HG03521 (cell line): ENCODE measurements around the gene SLC10A6.

Source experiments
- ATAC-seq: cut with Tn5 transposase; IDR thresholded peaks from one replicate; pipeline ENCODE4 v1.9.1; 2021; ENCODE audit warnings: mild to moderate bottlenecking, moderate library complexity; ENCODE audit not compliant: unreplicated experiment

Gene SLC10A6

GRCh38 chr4:86853209-86853608 is 4.0 kb upstream of the SLC10A6 start:
- ATAC-seq: no peak

DNA sequence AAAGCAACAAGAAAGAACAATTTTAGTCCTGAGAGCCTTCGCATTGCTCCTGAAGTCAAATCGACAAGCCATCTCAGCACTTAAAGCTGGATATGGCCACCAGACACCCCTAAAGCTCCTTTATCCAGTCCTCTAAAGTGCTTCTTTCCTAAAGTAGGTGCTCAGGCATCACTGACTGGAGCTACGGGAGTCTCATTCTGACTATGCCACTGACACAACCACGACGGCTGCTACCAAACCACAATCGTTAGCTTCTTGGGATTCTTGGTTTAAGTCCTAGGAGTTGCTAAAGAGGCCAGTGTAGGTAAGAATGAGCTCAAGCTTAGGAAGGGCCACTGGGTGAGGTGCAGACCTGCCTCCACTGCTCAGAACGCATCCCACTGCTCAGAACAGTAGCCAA is 1.0 kb downstream of the SLC10A6 start:
- no peak for ATAC-seq

DNA sequence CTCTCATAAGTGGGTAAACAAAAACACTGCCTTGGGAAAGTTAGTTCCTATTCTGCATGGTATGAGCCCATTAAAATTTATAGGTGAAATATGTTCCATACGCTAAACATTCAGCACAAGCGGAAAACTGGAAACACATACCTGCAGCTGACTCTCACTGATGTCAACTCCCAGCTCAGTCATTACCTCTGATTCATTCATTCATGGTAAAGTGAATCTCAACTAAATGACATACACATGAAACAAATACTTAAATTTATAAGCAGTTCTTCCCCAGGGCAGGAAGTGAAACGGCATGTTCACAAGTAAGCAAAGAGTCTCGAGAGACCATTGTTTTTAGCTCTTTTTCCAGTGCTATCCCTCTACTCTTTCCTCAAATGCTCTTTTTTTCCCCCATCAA is 1.6 kb downstream of the SLC10A6 start:
- no peak for ATAC-seq

- no peak for ATAC-seq
These were observed 2.3 kb downstream of the SLC10A6 start for GRCh38 chr4:86846921-86847320.

GRCh38 chr4:86845593-86845992 is 3.6 kb downstream of the SLC10A6 start:
- no peak for ATAC-seq

DNA sequence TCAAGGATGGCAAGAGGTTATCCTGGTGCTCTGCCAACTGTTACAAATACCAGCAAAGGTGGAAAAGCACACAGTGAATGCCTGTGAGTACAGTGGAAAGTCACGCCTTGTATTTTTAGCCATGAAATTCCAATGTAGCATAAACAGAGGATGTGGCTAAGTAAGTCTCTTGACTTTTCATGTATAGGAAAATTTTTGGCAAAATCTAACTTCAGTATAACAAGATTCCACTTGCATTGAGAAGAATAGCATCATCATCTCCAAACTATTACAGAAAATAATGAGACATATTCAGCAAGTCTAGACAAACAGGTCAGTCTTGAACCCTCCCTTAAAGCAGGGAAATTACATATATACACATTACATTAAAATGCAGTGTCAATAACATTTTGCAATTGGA is 7.9 kb downstream of the SLC10A6 start:
- no peak for ATAC-seq

- ATAC-seq: no peak
These were observed 8.3 kb downstream of the SLC10A6 start for GRCh38 chr4:86840858-86841257.

- ATAC-seq: no peak
These were observed 11.3 kb downstream of the SLC10A6 start for GRCh38 chr4:86837691-86838503.

DNA sequence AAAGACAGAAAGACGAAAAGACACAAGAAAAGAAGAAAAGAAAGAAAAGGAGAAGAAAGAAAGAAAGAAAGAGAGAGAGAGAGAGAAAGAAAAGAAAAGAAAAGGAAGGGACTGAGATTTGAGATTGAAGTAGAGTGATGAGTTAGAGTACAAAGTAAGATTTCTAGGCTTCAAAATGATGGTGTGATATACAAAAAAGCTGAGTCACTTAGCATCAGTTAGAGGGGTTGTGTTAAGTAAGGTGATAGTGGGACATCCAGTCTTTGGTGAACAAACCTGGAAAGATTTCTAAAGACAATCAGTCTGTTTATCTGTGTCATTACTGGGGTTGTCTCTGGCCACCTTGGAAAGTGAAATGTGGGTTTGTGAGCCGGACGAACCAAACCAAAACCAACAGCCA is 13.5 kb downstream of the SLC10A6 start:
- no peak for ATAC-seq

DNA sequence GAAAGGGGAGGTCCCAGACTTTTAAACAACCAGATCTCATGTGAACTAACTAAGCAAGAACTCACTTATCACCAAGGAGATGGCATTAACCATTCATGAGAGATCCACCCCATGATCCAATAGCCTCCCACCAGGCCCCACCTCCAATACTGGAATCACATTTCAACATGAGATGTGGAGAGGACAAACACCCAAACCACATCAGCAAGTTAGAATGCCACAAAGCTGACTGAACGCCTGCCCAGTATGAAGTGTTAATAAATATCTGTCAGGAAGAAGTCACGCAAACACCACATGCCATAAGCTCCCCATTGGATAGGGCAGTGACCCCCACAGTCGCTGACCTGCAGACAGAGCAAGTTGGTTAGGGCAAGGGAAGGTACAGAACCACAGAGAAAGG is 14.3 kb downstream of the SLC10A6 start:
- ATAC-seq: no peak

DNA sequence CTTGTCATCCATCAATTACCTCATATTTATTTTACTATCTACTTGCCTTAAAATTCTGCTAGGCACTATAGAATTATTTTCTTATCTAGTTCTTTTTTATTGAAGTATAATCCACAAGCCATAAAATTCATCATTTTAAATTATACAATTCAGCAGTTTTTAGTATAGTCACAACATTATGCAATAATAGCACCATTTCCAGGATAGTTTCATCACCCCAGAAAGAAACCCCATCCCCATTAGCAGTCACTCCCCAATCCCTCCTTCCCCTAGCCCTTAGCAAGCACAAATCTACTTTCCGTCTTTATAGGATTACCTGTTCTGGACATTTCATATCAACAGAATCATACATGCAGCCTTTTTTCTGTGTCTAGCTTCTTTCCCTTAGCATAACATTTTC is 15.6 kb downstream of the SLC10A6 start:
- no peak for ATAC-seq

- no peak for ATAC-seq
These were observed 17.7 kb downstream of the SLC10A6 start for GRCh38 chr4:86831262-86832130.

DNA sequence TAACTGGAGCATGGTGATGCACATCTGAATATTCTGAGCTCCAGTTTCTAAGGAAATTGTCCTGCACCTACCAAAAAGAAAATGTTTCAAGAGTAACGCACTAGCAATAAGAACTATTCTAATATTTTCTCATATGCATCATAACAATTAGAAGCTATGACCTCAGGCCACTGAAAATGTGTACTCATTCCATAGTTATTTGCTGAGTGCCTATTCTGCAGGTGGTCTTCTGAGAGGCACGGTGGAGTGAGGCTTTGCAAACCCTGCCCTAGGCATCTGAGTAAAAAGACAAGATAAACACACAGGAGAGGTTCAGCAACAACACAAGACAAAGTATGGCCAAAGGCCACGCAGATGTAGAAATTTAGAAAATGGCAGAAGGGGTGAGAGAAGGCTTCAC is 23.7 kb downstream of the SLC10A6 start:
- no peak for ATAC-seq

DNA sequence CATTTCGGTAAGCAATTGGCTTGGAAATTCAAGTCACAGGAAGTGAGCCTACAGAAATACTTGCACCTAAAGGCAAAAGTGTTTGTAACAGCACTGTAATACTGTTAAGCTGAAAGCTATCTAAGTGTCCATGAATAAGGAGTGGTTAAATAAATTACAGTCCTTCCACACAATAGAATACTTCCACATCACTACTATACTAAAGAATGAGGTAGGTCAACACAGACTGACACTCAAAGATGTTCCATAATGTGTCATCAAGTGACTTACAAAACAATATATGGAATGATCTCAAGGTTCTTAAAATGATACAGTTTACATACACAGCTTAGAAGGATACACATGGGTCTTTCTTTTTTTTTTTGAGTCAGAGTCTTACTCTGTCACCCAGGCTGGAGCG is 27.0 kb downstream of the SLC10A6 start:
- no peak for ATAC-seq

- no peak for ATAC-seq
These were observed 28.0 kb downstream of the SLC10A6 start for GRCh38 chr4:86821151-86821550.

- no peak for ATAC-seq
These were observed 29.6 kb downstream of the SLC10A6 start for GRCh38 chr4:86819561-86819960.

- no peak for ATAC-seq
These were observed 30.3 kb downstream of the SLC10A6 start for GRCh38 chr4:86818841-86819240.

DNA sequence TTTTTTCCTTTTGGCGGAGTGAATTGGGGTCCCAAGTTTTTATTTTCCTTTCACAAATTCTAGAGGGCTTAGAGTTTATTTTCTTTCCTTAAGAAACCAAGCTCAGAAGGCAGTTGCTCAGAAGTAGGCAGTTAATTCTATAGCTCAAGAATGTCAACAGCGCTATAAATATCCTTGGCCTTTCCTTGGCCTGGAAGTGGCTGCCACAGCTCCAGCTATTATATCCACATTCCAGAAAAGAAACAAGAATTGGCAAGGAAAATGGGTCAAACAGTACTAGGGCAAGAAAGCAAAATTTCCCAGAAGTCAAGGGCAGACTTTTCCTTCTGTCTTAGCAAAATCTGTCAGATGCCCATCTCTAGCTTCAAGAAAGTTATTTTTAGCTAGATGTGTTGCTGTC is 31.0 kb downstream of the SLC10A6 start:
- no peak for ATAC-seq

DNA sequence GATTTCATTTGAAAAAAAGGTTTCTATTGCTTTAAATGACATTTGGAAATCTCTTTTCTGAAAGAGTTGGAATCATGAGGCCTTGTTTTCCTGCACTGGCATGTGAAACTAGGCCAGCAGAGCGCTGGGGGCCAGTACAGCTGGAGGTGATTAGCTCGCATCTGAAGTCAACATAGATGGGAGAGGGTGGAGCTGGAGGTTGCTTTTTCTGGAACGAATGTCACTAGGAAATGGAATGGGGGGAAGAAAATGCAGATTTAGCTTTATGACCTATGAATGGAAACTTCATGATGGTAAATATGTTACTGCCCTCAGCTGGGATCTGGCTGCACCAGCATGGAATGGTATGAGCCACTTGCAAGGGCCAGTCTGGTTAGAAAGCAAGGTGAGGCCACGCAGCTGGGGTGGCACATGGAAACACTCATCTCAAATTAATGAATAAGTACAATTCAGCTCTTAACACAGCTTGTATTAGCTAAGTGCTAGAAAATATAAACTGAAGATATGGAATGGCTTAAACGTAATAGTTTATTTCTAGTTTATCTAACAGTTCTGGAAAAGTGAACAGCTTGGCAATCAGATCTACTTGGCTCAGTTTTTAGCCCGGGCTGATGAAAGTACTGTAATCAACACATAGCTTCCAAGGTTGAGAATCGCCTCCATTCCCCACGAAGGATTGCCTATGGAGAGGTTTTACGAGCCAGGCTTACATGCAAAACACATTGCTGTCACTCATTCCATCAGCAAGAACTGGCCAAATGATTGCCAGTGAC is 32.5 kb downstream of the SLC10A6 start:
- no peak for ATAC-seq

DNA sequence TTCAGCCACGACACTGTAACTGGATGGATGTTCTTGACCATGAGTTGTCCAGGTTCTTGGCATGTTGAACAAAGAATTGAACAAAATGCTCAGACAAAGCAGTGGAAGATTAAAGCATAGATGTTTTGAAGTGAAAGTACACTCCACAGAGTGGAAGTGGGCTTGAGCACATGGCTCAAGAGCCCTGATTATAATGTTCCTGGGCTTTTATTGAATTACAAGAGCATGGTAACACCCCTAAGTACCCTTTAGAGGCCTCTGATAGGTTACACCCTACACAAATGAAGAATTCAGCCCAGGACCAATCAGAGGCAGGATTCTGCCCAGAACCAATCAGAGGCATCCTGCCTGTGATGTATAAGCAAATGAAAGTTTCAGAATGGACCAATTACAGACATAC is 33.5 kb downstream of the SLC10A6 start:
- ATAC-seq: no peak

- no peak for ATAC-seq
These were observed 38.3 kb downstream of the SLC10A6 start for GRCh38 chr4:86810847-86811246.
